ENCODE measurements around the gene RFX4.

Gene RFX4

GRCh38 chr12:106584104-106585064 is 1.6 kb downstream of the RFX4 start:
- no peak for DNase-seq
- no peak for TF ChIP-seq POLR2A (IDR thresholded peaks at IDR 0.05; ENCODE audit: low read length)
- no peak for TF ChIP-seq GATA1 (IDR thresholded peaks at IDR 0.05; ENCODE audit: low read depth, low read length)

GRCh38 chr12:106585105-106585520 is 2.3 kb downstream of the RFX4 start:
- no peak for DNase-seq
- TF ChIP-seq GATA1 (IDR thresholded peaks at IDR 0.05; ENCODE audit: low read depth, low read length): no peak
- no peak for TF ChIP-seq POLR2A (IDR thresholded peaks at IDR 0.05; ENCODE audit: low read length)

GRCh38 chr12:106585521-106586277 is 2.9 kb downstream of the RFX4 start:
- no peak for TF ChIP-seq GATA1 (IDR thresholded peaks at IDR 0.05; ENCODE audit: low read depth, low read length)
- TF ChIP-seq POLR2A (IDR thresholded peaks at IDR 0.05; ENCODE audit: low read length): no peak
- peak in 1 of 2 experiments; percentile 10 for DNase-seq

- TF ChIP-seq POLR2A (IDR thresholded peaks at IDR 0.05; ENCODE audit: low read length): no peak
- no peak for TF ChIP-seq GATA1 (IDR thresholded peaks at IDR 0.05; ENCODE audit: low read depth, low read length)
- no peak for DNase-seq
Observed at GRCh38 chr12:106586278-106586802, 3.5 kb downstream of the RFX4 start.

GRCh38 chr12:106586803-106587684 is 4.2 kb downstream of the RFX4 start:
- no peak for TF ChIP-seq GATA1 (IDR thresholded peaks at IDR 0.05; ENCODE audit: low read depth, low read length)
- no peak for DNase-seq

- TF ChIP-seq POLR2A (IDR thresholded peaks at IDR 0.05; ENCODE audit: low read length): no peak
- TF ChIP-seq GATA1 (IDR thresholded peaks at IDR 0.05; ENCODE audit: low read depth, low read length): no peak
Observed at GRCh38 chr12:106588771-106589170, 6.0 kb downstream of the RFX4 start.

GRCh38 chr12:106590601-106591000 is 7.8 kb downstream of the RFX4 start:
- no peak for TF ChIP-seq GATA1 (IDR thresholded peaks at IDR 0.05; ENCODE audit: low read depth, low read length)
- TF ChIP-seq POLR2A (IDR thresholded peaks at IDR 0.05; ENCODE audit: low read length): no peak
- no peak for DNase-seq

More at GRCh38 chr12:106588771-106589170, 6.0 kb downstream of the RFX4 start:
- DNase-seq: no peak

- TF ChIP-seq POLR2A (IDR thresholded peaks at IDR 0.05; ENCODE audit: low read length) (no peak), GATA1 (IDR thresholded peaks at IDR 0.05; ENCODE audit: low read depth, low read length) (no peak)
- no peak for DNase-seq
Observed at GRCh38 chr12:106594447-106594846, 11.6 kb downstream of the RFX4 start.

- no peak for DNase-seq
- TF ChIP-seq GATA1 (IDR thresholded peaks at IDR 0.05; ENCODE audit: low read depth, low read length) (no peak), POLR2A (IDR thresholded peaks at IDR 0.05; ENCODE audit: low read length) (no peak)
Observed at GRCh38 chr12:106595268-106595667, 12.5 kb downstream of the RFX4 start.

GRCh38 chr12:106598003-106598402 is 15.2 kb downstream of the RFX4 start:
- no peak for DNase-seq
- TF ChIP-seq POLR2A (IDR thresholded peaks at IDR 0.05; ENCODE audit: low read length) (no peak), GATA1 (IDR thresholded peaks at IDR 0.05; ENCODE audit: low read depth, low read length) (no peak)

- DNase-seq: no peak
- TF ChIP-seq GATA1 (IDR thresholded peaks at IDR 0.05; ENCODE audit: low read depth, low read length) (no peak), POLR2A (IDR thresholded peaks at IDR 0.05; ENCODE audit: low read length) (no peak)
Observed at GRCh38 chr12:106599302-106599701, 16.5 kb downstream of the RFX4 start.

- DNase-seq: no peak
Observed at GRCh38 chr12:106600503-106600902, 17.7 kb downstream of the RFX4 start.

GRCh38 chr12:106601031-106601430 is 18.2 kb downstream of the RFX4 start:
- DNase-seq: no peak
- TF ChIP-seq GATA1 (IDR thresholded peaks at IDR 0.05; ENCODE audit: low read depth, low read length) (no peak), POLR2A (IDR thresholded peaks at IDR 0.05; ENCODE audit: low read length) (no peak)

More at GRCh38 chr12:106600503-106600902, 17.7 kb downstream of the RFX4 start:
- TF ChIP-seq POLR2A (IDR thresholded peaks at IDR 0.05; ENCODE audit: low read length) (no peak), GATA1 (IDR thresholded peaks at IDR 0.05; ENCODE audit: low read depth, low read length) (no peak)

Data from erythroblast (primary cell).